Measurements from ENCODE around the gene POLR2C.
"Not testable (repeated sequence)": the region's sequence is repeated elsewhere in the genome, so short reads cannot be mapped to it uniquely, and the experiment has no call there.

The POLR2C gene

DNA sequence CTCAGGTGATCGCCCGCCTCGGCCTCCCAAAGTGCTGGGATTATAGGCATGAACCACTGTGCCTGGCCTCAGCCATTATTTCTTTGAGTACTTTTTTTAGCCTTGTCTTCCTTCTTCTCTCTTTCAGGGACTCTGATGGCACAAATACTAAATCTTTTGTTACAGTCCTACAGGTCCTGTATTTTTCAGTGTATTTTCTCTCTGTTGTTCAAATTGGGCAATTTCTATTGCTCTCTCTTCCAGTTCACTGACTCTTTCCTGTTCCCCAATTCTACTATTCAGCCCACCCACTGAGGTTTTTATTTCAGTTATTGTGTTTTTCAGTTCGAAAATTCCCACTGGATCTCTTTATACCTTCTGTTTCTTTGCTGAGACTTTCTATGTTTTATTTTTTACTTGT is 31.3 kb downstream of the POLR2C start:
- Histone ChIP-seq H3K4me3 (ENCODE audit: low read depth, low read length) (no peak overlapping the region), H3K4me1 (no peaks in the 10 kb centered on the region; the same call in 1 of the 2 replicates), H3K9me3 (no peaks in the 10 kb centered on the region), H3K27me3 (no peaks in the 10 kb centered on the region), H3K36me3 (no peaks in the 10 kb centered on the region)
- TF ChIP-seq, protein P1, sequence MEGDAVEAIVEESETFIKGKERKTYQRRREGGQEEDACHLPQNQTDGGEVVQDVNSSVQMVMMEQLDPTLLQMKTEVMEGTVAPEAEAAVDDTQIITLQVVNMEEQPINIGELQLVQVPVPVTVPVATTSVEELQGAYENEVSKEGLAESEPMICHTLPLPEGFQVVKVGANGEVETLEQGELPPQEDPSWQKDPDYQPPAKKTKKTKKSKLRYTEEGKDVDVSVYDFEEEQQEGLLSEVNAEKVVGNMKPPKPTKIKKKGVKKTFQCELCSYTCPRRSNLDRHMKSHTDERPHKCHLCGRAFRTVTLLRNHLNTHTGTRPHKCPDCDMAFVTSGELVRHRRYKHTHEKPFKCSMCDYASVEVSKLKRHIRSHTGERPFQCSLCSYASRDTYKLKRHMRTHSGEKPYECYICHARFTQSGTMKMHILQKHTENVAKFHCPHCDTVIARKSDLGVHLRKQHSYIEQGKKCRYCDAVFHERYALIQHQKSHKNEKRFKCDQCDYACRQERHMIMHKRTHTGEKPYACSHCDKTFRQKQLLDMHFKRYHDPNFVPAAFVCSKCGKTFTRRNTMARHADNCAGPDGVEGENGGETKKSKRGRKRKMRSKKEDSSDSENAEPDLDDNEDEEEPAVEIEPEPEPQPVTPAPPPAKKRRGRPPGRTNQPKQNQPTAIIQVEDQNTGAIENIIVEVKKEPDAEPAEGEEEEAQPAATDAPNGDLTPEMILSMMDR (IDR thresholded peaks at IDR 0.05; ENCODE audit: low read depth, low read length) = no peak
- no peak for DNase-seq

DNA sequence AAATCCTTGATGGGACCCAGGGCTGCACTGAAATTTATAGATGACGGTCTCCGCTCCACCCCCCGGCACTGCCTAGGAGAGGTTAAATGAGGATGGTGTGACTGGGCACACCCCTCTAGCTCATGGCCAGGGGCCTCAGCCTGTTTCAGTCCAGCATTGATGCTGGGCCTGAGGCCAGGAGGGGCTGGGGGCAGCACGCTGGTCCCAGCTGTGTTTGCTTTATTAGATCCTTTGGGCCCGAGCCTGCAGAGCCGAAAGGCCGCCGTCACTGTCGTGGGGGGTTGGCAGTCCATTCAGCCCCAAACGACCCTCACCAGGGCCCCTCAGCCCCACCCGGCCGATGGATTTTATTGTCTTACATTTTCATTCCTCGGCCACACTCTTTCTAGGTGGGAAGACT is 34.6 kb downstream of the POLR2C start:
- Histone ChIP-seq H3K4me3 (ENCODE audit: low read depth, low read length) (no peak overlapping the region), H3K9me3 (no peaks in the 10 kb centered on the region), H3K4me1 (peaks cover 18% of the 10 kb centered on the region), H3K27me3 (no peaks in the 10 kb centered on the region), H3K36me3 (no peaks in the 10 kb centered on the region)
- TF ChIP-seq, protein P1 (IDR thresholded peaks at IDR 0.05; ENCODE audit: low read depth, low read length) = no peak
- DNase-seq = peak; percentile 16

DNA sequence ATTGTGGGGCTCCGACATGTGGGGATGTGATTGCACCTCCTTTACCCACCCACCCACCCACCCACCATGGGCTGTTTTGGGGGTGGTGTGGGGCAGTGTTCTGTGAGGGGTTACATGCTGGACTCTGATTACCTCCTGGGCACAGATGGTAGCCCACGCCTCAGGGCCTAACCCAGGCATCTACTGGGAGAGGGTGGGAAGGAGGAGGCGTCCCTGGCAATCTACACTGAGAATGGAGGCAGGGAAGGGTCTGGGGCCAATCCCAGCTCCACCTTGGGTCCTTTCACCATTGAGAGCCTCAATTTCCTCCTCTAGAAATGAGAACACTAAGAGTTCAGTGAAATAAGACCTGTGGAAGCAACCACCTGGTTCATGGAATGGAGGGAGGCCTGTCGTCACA is 35.6 kb downstream of the POLR2C start:
- no peaks in the 10 kb centered on the region for H3K36me3 ChIP-seq
- no peak for DNase-seq
- H3K27me3 ChIP-seq = no peaks in the 10 kb centered on the region

DNA sequence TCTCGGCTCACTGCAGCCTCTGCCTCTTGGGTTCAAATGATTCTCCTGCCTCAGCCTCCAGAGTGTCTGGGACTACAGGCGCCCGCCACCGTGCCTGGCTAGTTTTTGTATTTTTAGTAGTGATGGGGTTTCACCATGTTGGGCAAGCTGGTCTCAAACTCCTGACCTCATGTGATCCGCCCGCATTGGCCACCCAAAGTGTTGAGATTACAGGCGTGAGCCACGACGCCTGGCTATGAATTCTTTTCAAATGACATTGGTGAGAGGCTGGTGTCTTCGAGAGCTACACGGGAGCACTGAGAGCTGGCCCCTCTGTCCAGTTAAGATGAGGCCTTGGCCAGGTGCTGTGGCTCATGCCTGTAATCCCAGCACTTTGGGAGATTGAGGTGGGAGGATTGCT is 37.5 kb downstream of the POLR2C start:
- not testable (repeated sequence) for H3K27me3 ChIP-seq; H3K4me3 ChIP-seq (ENCODE audit: low read depth, low read length); DNase-seq; H3K36me3 ChIP-seq; H3K9me3 ChIP-seq
- peaks cover 43% of the 10 kb centered on the region for H3K4me1 ChIP-seq

More for the DNA sequence above, 35.6 kb downstream of the POLR2C start:
- Histone ChIP-seq H3K4me1 (peaks cover 26% of the 10 kb centered on the region), H3K9me3 (no peaks in the 10 kb centered on the region), H3K4me3 (ENCODE audit: low read depth, low read length) (no peak overlapping the region)
- TF ChIP-seq, protein P1 (IDR thresholded peaks at IDR 0.05; ENCODE audit: low read depth, low read length) = no peak

DNA sequence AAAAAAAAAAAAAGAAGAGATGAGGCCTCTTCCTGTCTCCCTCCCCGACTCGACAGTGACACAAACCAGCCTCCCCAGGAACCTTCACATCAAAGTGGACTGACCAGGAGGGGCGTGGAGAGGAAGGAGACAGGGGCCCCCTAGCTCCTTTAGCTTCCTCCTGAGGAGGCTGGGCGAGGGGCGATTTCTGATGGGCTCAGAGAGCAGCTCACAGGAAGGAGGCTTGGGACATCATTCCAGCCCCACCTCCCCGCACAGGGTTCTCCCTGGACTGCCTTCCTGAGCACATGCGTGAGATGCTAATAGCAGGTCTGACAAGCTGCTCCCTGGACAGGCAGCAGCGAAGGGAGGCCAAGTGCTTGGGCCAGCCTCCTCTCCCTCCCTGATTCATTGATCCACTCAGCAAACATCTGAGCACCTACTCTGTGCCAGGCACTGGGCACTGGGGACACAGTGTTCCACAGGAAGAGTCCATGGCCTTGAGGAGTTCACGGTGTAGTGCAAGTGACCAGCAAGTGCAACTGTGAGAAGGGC is 38.2 kb downstream of the POLR2C start:
- TF ChIP-seq, protein P1 (IDR thresholded peaks at IDR 0.05; ENCODE audit: low read depth, low read length) = no peak
- no peak overlapping the region for H3K4me3 ChIP-seq (ENCODE audit: low read depth, low read length)
- DNase-seq = peak; percentile 81
- H3K9me3 ChIP-seq = no peaks in the 10 kb centered on the region
- H3K27me3 ChIP-seq = no peaks in the 10 kb centered on the region
- H3K36me3 ChIP-seq = no peaks in the 10 kb centered on the region
- peaks cover 50% of the 10 kb centered on the region for H3K4me1 ChIP-seq

DNA sequence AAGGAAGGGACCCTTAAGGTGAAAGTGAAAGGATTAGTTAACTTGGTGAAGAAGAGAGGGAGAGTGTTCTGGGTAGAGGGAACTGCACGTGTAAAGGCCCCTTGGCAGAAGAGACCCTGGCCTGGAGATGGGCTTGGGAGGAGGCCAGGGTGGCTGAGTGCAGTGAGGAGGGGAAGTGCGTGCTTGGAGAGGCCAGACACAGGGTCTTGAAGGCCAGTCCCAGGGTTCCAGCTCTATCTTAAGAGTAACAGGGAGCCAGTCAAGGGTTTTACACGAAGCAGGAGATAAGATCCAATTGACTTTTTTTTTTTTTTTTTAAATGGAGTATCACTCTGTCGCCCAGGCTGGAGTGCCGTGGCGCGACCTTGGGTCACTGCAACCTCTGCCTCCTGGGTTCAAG is 39.0 kb downstream of the POLR2C start:
- H3K27me3 ChIP-seq = no peaks in the 10 kb centered on the region
- DNase-seq = peak; percentile 1
- no peak overlapping the region for H3K4me3 ChIP-seq (ENCODE audit: low read depth, low read length)
- peaks cover 55% of the 10 kb centered on the region for H3K4me1 ChIP-seq
- H3K36me3 ChIP-seq = no peaks in the 10 kb centered on the region
- TF ChIP-seq, protein P1 (IDR thresholded peaks at IDR 0.05; ENCODE audit: low read depth, low read length) = no peak
- H3K9me3 ChIP-seq = no peaks in the 10 kb centered on the region

All from BE2C (cell line).